ENCODE data around the gene TEKT5. TPM values are rescaled to one million over a fixed set of nuclear protein-coding genes. Genes with fewer than 3 reads are reported as not detected.

Gene TEKT5
- polyA plus RNA-seq, 3 donors = 0.16 TPM; not detected in 2

GRCh38 chr16:10675861-10676260 is 18.9 kb downstream of the TEKT5 start:
- 95% methylated on average over 13 of the region's 13 CpGs for WGBS (ENCODE audit: insufficient coverage)
- no peaks in the 10 kb centered on the region for H3K36me3 ChIP-seq (replicated peaks in 1 of 2; ENCODE audit: control insufficient read depth in 1 of 2, insufficient read depth in 2 of 2, low read length in 2 of 2)
- no peaks in the 10 kb centered on the region for H3K27me3 ChIP-seq (ENCODE audit: control insufficient read depth in 2 of 2, insufficient read depth in 2 of 2, low read length in 2 of 2)
- H3K9ac ChIP-seq (ENCODE audit: insufficient read depth, low read length, poor library complexity, severe bottlenecking) = no peak overlapping the region
- H3K4me1 ChIP-seq (ENCODE audit: control insufficient read depth in 1 of 2, insufficient read depth in 2 of 2, low read length in 2 of 2) = no peaks in the 10 kb centered on the region
- Mint-ChIP-seq H3K9me3 (no peaks in the 10 kb centered on the region), H3K4me3 (no peak overlapping the region), H3K4me1 (no peaks in the 10 kb centered on the region), H3K27me3 (ENCODE audit: low read depth in 3 of 3) (peaks cover 6 to 15% (median 6%) of the 10 kb centered on the region in 3 donors), H3K27ac (peak overlapping the region in 1 of 7 donors; percentile 18), H3K36me3 (no peaks in the 10 kb centered on the region)
- intact Hi-C loops (cut with micrococcal nuclease) = no loop called here
- TF ChIP-seq CTCF (IDR thresholded peaks at IDR 0.05) = no peak
- DNase-seq = no peak
- H3K9me3 ChIP-seq (replicated peaks in 1 of 2; ENCODE audit: control insufficient read depth in 1 of 2, insufficient read depth in 1 of 2, low read length in 2 of 2) = no peaks in the 10 kb centered on the region
- H3K79me2 ChIP-seq (ENCODE audit: insufficient read depth, low read length) = no peaks in the 10 kb centered on the region
- no peaks in the 10 kb centered on the region for H4K20me1 ChIP-seq (ENCODE audit: insufficient read depth, low read length)
- no peak overlapping the region for H3K4me3 ChIP-seq (replicated peaks in 1 of 3; ENCODE audit: low read depth in 2 of 3, low read length in 3 of 3)
- H3K27ac ChIP-seq (ENCODE audit: low read depth in 1 of 2, low read length in 2 of 2) = no peak overlapping the region
- H2AFZ ChIP-seq (ENCODE audit: insufficient read depth, low read depth, low read length, poor library complexity, severe bottlenecking) = no peak overlapping the region
- H3K4me2 ChIP-seq (replicated peaks; ENCODE audit: extremely low read depth, low read length, poor library complexity, severe bottlenecking) = no peak overlapping the region

- Histone ChIP-seq H3K4me1 (ENCODE audit: control insufficient read depth in 1 of 2, insufficient read depth in 2 of 2, low read length in 2 of 2) (no peaks in the 10 kb centered on the region), H3K4me2 (replicated peaks; ENCODE audit: extremely low read depth, low read length, poor library complexity, severe bottlenecking) (no peak overlapping the region), H3K4me3 (replicated peaks in 1 of 3; ENCODE audit: low read depth in 2 of 3, low read length in 3 of 3) (no peak overlapping the region), H3K9ac (ENCODE audit: insufficient read depth, low read length, poor library complexity, severe bottlenecking) (no peak overlapping the region), H3K79me2 (ENCODE audit: insufficient read depth, low read length) (no peaks in the 10 kb centered on the region), H4K20me1 (ENCODE audit: insufficient read depth, low read length) (no peaks in the 10 kb centered on the region), H3K36me3 (replicated peaks in 1 of 2; ENCODE audit: control insufficient read depth in 1 of 2, insufficient read depth in 2 of 2, low read length in 2 of 2) (no peaks in the 10 kb centered on the region), H3K27me3 (ENCODE audit: control insufficient read depth in 2 of 2, insufficient read depth in 2 of 2, low read length in 2 of 2) (no peaks in the 10 kb centered on the region), H3K9me3 (replicated peaks in 1 of 2; ENCODE audit: control insufficient read depth in 1 of 2, insufficient read depth in 1 of 2, low read length in 2 of 2) (no peaks in the 10 kb centered on the region), H2AFZ (ENCODE audit: insufficient read depth, low read depth, low read length, poor library complexity, severe bottlenecking) (no peak overlapping the region), H3K27ac (ENCODE audit: low read depth in 1 of 2, low read length in 2 of 2) (no peak overlapping the region)
- Mint-ChIP-seq H3K27me3 (ENCODE audit: low read depth in 3 of 3) (peaks cover 6 to 13% (median 6%) of the 10 kb centered on the region in 3 donors), H3K27ac (no peak overlapping the region), H3K4me3 (no peak overlapping the region), H3K9me3 (no peaks in the 10 kb centered on the region), H3K36me3 (no peaks in the 10 kb centered on the region), H3K4me1 (no peaks in the 10 kb centered on the region)
- no peak for TF ChIP-seq CTCF (IDR thresholded peaks at IDR 0.05)
- WGBS (ENCODE audit: insufficient coverage) = 97% methylated on average over 8 of the region's 11 CpGs
- DNase-seq = no peak
- intact Hi-C loops (cut with micrococcal nuclease) = no loop called here
Observed at GRCh38 chr16:10675216-10675615, 19.5 kb downstream of the TEKT5 start.
